ENCODE measurements around the gene RNASEH2C.
"Not testable (repeated sequence)": the region's sequence is repeated elsewhere in the genome, so short reads cannot be mapped to it uniquely, and the experiment has no call there.

RNASEH2C gene

GRCh38 chr11:65720211-65720934 is at the start of gene RNASEH2C:
Gene RNASEH2C (minus strand): TSS chr11:65720798. CDS start chr11:65720758, 40 bp downstream.
- DNase-seq: peak; percentile 94

- DNase-seq: not testable (repeated sequence)
Observed at GRCh38 chr11:65767806-65768205, 47.2 kb upstream of the RNASEH2C start.

- DNase-seq: no peak
Observed at GRCh38 chr11:65767406-65767805, 46.8 kb upstream of the RNASEH2C start.

GRCh38 chr11:65766535-65766934 is 45.9 kb upstream of the RNASEH2C start:
- DNase-seq: no peak

GRCh38 chr11:65764434-65764833 is 43.8 kb upstream of the RNASEH2C start:
- DNase-seq: no peak

GRCh38 chr11:65762816-65763215 is 42.2 kb upstream of the RNASEH2C start:
- DNase-seq: not testable (repeated sequence)

- DNase-seq: not testable (repeated sequence)
Observed at GRCh38 chr11:65762169-65762568, 41.6 kb upstream of the RNASEH2C start.

- DNase-seq: no peak
Observed at GRCh38 chr11:65745049-65745448, 24.5 kb upstream of the RNASEH2C start.

GRCh38 chr11:65744699-65745042 is 24.1 kb upstream of the RNASEH2C start:
- DNase-seq: no peak

GRCh38 chr11:65744026-65744698 is 23.6 kb upstream of the RNASEH2C start:
- DNase-seq: no peak

- DNase-seq: no peak
Observed at GRCh38 chr11:65743681-65744025, 23.1 kb upstream of the RNASEH2C start.

- no peak for DNase-seq
Observed at GRCh38 chr11:65742353-65742752, 21.8 kb upstream of the RNASEH2C start.

GRCh38 chr11:65741185-65741584 is 20.6 kb upstream of the RNASEH2C start:
- DNase-seq: no peak

- no peak for DNase-seq
Observed at GRCh38 chr11:65739022-65739421, 18.4 kb upstream of the RNASEH2C start.

GRCh38 chr11:65736810-65737209 is 16.2 kb upstream of the RNASEH2C start:
- DNase-seq: no peak

GRCh38 chr11:65735111-65735510 is 14.5 kb upstream of the RNASEH2C start:
- DNase-seq: not testable (repeated sequence)

- no peak for DNase-seq
Observed at GRCh38 chr11:65730461-65730860, 9.9 kb upstream of the RNASEH2C start.

- DNase-seq: no peak
Observed at GRCh38 chr11:65727865-65728264, 7.3 kb upstream of the RNASEH2C start.

GRCh38 chr11:65726660-65727059 is 6.1 kb upstream of the RNASEH2C start:
- DNase-seq: no peak

- DNase-seq: no peak
Observed at GRCh38 chr11:65722261-65722660, 1.7 kb upstream of the RNASEH2C start.

GRCh38 chr11:65719871-65720210 is 757 bp downstream of the RNASEH2C start:
- DNase-seq: no peak

- DNase-seq: no peak
Observed at GRCh38 chr11:65718964-65719492, 1.6 kb downstream of the RNASEH2C start.

GRCh38 chr11:65718531-65718930 is 2.1 kb downstream of the RNASEH2C start:
- DNase-seq: no peak

GRCh38 chr11:65717906-65718305 is 2.7 kb downstream of the RNASEH2C start:
- DNase-seq: no peak
